IPS-20b (cell line): ENCODE results near the gene LRRC25.

Experiments used
- H3K27ac ChIP-seq: one replicate; pipeline ENCODE4 v1.5.1; 2013; ENCODE audit warnings: low read length
- H3K27me3 ChIP-seq: 2 replicates; pipeline ENCODE4 v1.6.1; 2013; ENCODE audit warnings: mild to moderate bottlenecking, low read length, inconsistent platforms; ENCODE audit not compliant: insufficient read depth
- H3K36me3 ChIP-seq: 2 replicates; pipeline ENCODE4 v1.6.1; 2013; ENCODE audit warnings: low read depth, mild to moderate bottlenecking, inconsistent platforms, low read length, moderate library complexity; ENCODE audit not compliant: insufficient read depth
- H3K4me1 ChIP-seq: 2 replicates; pipeline ENCODE4 v1.6.1; 2013; ENCODE audit warnings: mild to moderate bottlenecking, control low read depth, inconsistent platforms, low read length, moderate library complexity; ENCODE audit not compliant: insufficient read depth
- H3K4me3 ChIP-seq: 2 replicates; pipeline ENCODE4 v1.5.1; 2013; ENCODE audit warnings: mild to moderate bottlenecking, low read length, inconsistent platforms
- H3K9ac ChIP-seq: 2 replicates; pipeline ENCODE4 v1.6.1; 2013; ENCODE audit warnings: low read depth, mild to moderate bottlenecking, inconsistent platforms, low read length, moderate library complexity
- H3K9me3 ChIP-seq: 2 replicates; pipeline ENCODE4 v1.6.1; 2013; ENCODE audit warnings: mild to moderate bottlenecking, low read depth, low read length, inconsistent platforms; ENCODE audit not compliant: insufficient read depth

The LRRC25 gene

GRCh38 chr19:18440415-18440877 is 43.0 kb upstream of the LRRC25 start:
- no peak overlapping the region for H3K27ac ChIP-seq
- H3K4me1 ChIP-seq, result peaks cover 9% of the 10 kb centered on the region; the same call in 1 of the 2 replicates
- H3K4me3 ChIP-seq, result no peak overlapping the region
- no peaks in the 10 kb centered on the region for H3K9me3 ChIP-seq
- H3K27me3 ChIP-seq, result no peaks in the 10 kb centered on the region
- no peak overlapping the region for H3K9ac ChIP-seq
- peaks cover 16% of the 10 kb centered on the region; the same call in 1 of the 2 replicates for H3K36me3 ChIP-seq

GRCh38 chr19:18439910-18440237 is 42.5 kb upstream of the LRRC25 start:
- Histone ChIP-seq H3K9ac (no peak overlapping the region), H3K27me3 (no peaks in the 10 kb centered on the region), H3K27ac (no peak overlapping the region), H3K4me1 (peaks cover 9% of the 10 kb centered on the region; the same call in 1 of the 2 replicates), H3K4me3 (no peak overlapping the region), H3K36me3 (peaks cover 19% of the 10 kb centered on the region), H3K9me3 (no peaks in the 10 kb centered on the region)

GRCh38 chr19:18439025-18439909 is 41.8 kb upstream of the LRRC25 start:
- peaks cover 9% of the 10 kb centered on the region; the same call in 1 of the 2 replicates for H3K4me1 ChIP-seq
- no peak overlapping the region for H3K4me3 ChIP-seq
- no peaks in the 10 kb centered on the region for H3K27me3 ChIP-seq
- peak overlapping the region; percentile 29; the same call in 1 of the 2 replicates for H3K9ac ChIP-seq
- H3K27ac ChIP-seq, result no peak overlapping the region
- H3K9me3 ChIP-seq, result no peaks in the 10 kb centered on the region
- peaks cover 19% of the 10 kb centered on the region for H3K36me3 ChIP-seq

GRCh38 chr19:18438331-18439024 is 41.1 kb upstream of the LRRC25 start:
- no peak overlapping the region for H3K27ac ChIP-seq
- peaks cover 9% of the 10 kb centered on the region; the same call in 1 of the 2 replicates for H3K4me1 ChIP-seq
- peaks cover 19% of the 10 kb centered on the region for H3K36me3 ChIP-seq
- H3K27me3 ChIP-seq, result no peaks in the 10 kb centered on the region
- no peaks in the 10 kb centered on the region for H3K9me3 ChIP-seq
- H3K4me3 ChIP-seq, result peak overlapping the region; percentile 60
- H3K9ac ChIP-seq, result peak overlapping the region; percentile 48; the same call in 1 of the 2 replicates

GRCh38 chr19:18437491-18438330 is 40.3 kb upstream of the LRRC25 start, which contains the start of gene ISYNA1:
Gene ISYNA1, minus strand, starts transcription at chr19:18438133. Its CDS starts 154 bp downstream, at chr19:18437979.
- H3K36me3 ChIP-seq, result peaks cover 19% of the 10 kb centered on the region
- peak within 1 kb of the TSS; percentile 70; the same call in 1 of the 2 replicates for H3K9ac ChIP-seq
- peaks cover 11% of the 10 kb centered on the region; the same call in 1 of the 2 replicates for H3K4me1 ChIP-seq
- peak within 1 kb of the TSS; percentile 75 for H3K4me3 ChIP-seq
- no peak within 1 kb of the TSS for H3K27ac ChIP-seq
- H3K9me3 ChIP-seq, result no peaks in the 10 kb centered on the region
- no peaks in the 10 kb centered on the region; the same call in 1 of the 2 replicates for H3K27me3 ChIP-seq

GRCh38 chr19:18436671-18437490 is 39.5 kb upstream of the LRRC25 start:
- Histone ChIP-seq H3K9ac (peak overlapping the region; percentile 58; the same call in 1 of the 2 replicates), H3K27ac (no peak overlapping the region), H3K4me1 (peaks cover 12% of the 10 kb centered on the region; the same call in 1 of the 2 replicates), H3K4me3 (peak overlapping the region; percentile 75), H3K9me3 (no peaks in the 10 kb centered on the region), H3K27me3 (no peaks in the 10 kb centered on the region; the same call in 1 of the 2 replicates), H3K36me3 (peaks cover 19% of the 10 kb centered on the region)

- H3K4me1 ChIP-seq, result peaks cover 12% of the 10 kb centered on the region; the same call in 1 of the 2 replicates
- peak overlapping the region; percentile 75; the same call in 1 of the 2 replicates for H3K4me3 ChIP-seq
- H3K9ac ChIP-seq, result no peak overlapping the region; the same call in 1 of the 2 replicates
- no peak overlapping the region for H3K27ac ChIP-seq
- no peaks in the 10 kb centered on the region for H3K9me3 ChIP-seq
- H3K27me3 ChIP-seq, result no peaks in the 10 kb centered on the region; the same call in 1 of the 2 replicates
- H3K36me3 ChIP-seq, result peaks cover 19% of the 10 kb centered on the region
Observed at GRCh38 chr19:18435842-18436670, 38.6 kb upstream of the LRRC25 start.

GRCh38 chr19:18435178-18435841 is 37.9 kb upstream of the LRRC25 start:
- Histone ChIP-seq H3K9ac (no peak overlapping the region), H3K27me3 (no peaks in the 10 kb centered on the region; the same call in 1 of the 2 replicates), H3K4me3 (no peak overlapping the region), H3K27ac (no peak overlapping the region), H3K36me3 (peaks cover 19% of the 10 kb centered on the region), H3K4me1 (peaks cover 12% of the 10 kb centered on the region; the same call in 1 of the 2 replicates), H3K9me3 (no peaks in the 10 kb centered on the region)

GRCh38 chr19:18434411-18435175 is 37.2 kb upstream of the LRRC25 start:
- Histone ChIP-seq H3K27me3 (no peaks in the 10 kb centered on the region; the same call in 1 of the 2 replicates), H3K36me3 (peaks cover 19% of the 10 kb centered on the region), H3K27ac (no peak overlapping the region), H3K4me1 (peaks cover 12% of the 10 kb centered on the region; the same call in 1 of the 2 replicates), H3K9ac (peak overlapping the region; percentile 48; the same call in 1 of the 2 replicates), H3K9me3 (no peaks in the 10 kb centered on the region), H3K4me3 (peak overlapping the region; percentile 52)
